Loucy (cell line): Measurements from ENCODE around the gene KCNH8.

ENCODE experiments used
- H2AFZ ChIP-seq: fragments of 200-600 bp; sonication (generic); 2 replicates; pipeline ENCODE4 v1.6.0; 2016; ENCODE audit warnings: antibody characterized with exemption, mild to moderate bottlenecking, low read length, moderate library complexity
- H3F3A ChIP-seq: fragments of 200-600 bp; 2 replicates; pipeline ENCODE4 v1.6.0; 2016; ENCODE audit warnings: antibody characterized with exemption, low read depth, mild to moderate bottlenecking
- H3K27me3 ChIP-seq: fragments of 200-600 bp; sonication (generic); 2 replicates; pipeline ENCODE4 v1.6.1; 2014; ENCODE audit warnings: low read length, mild to moderate bottlenecking; ENCODE audit not compliant: insufficient read depth, poor library complexity, severe bottlenecking
- H3K36me3 ChIP-seq: fragments of 200-600 bp; sonication (generic); 2 replicates; pipeline ENCODE4 v1.6.1; 2016; ENCODE audit warnings: low read length; ENCODE audit not compliant: insufficient read depth
- H3K4me1 ChIP-seq: fragments of 200-600 bp; sonication (generic); 2 replicates; pipeline ENCODE4 v1.5.1; 2014; ENCODE audit warnings: low read length, mild to moderate bottlenecking; ENCODE audit not compliant: insufficient read depth, poor library complexity, severe bottlenecking
- H3K4me2 ChIP-seq: fragments of 200-600 bp; sonication (generic); 2 replicates; pipeline ENCODE4 v1.6.0; 2014; ENCODE audit warnings: antibody characterized with exemption, low read length, low read depth, mild to moderate bottlenecking; ENCODE audit not compliant: poor library complexity, severe bottlenecking
- H3K4me3 ChIP-seq: fragments of 200-600 bp; sonication (generic); 2 replicates; pipeline ENCODE4 v1.5.1; 2014; ENCODE audit warnings: low read length, mild to moderate bottlenecking, mixed read lengths; ENCODE audit not compliant: poor library complexity, severe bottlenecking
- H3K79me2 ChIP-seq: fragments of 200-600 bp; sonication (generic); 2 replicates; pipeline ENCODE4 v1.6.1; 2014; ENCODE audit warnings: low read length; ENCODE audit not compliant: insufficient read depth
- H3K9ac ChIP-seq: fragments of 200-600 bp; sonication (generic); 2 replicates; pipeline ENCODE4 v1.6.0; 2014; ENCODE audit warnings: mild to moderate bottlenecking, low read depth, low read length, moderate library complexity; ENCODE audit not compliant: poor library complexity, severe bottlenecking
- H3K9me2 ChIP-seq: fragments of 200-600 bp; sonication (generic); replicated peaks from 2 replicates; pipeline ENCODE4 v1.6.1; 2016; ENCODE audit warnings: low read depth, low read length, mixed read lengths
- H3K9me3 ChIP-seq: fragments of 200-600 bp; sonication (generic); 2 replicates; pipeline ENCODE4 v1.6.1; 2014; ENCODE audit warnings: mild to moderate bottlenecking, antibody characterized with exemption, low read length, low read depth; ENCODE audit not compliant: insufficient read depth
- H4K20me1 ChIP-seq: fragments of 200-600 bp; sonication (generic); 2 replicates; pipeline ENCODE4 v1.6.0; 2014; ENCODE audit warnings: antibody characterized with exemption, low read length, mild to moderate bottlenecking; ENCODE audit not compliant: insufficient read depth, poor library complexity, severe bottlenecking
- EZH2phosphoT487 ChIP-seq: fragments of 200-600 bp; IDR thresholded peaks from 2 replicates; pipeline ENCODE4 v1.6.1; 2018; ENCODE audit warnings: antibody characterized with exemption, mild to moderate bottlenecking, moderate library complexity, borderline replicate concordance
- TF ChIP-seq, protein P1 (sequence below): fragments of 200-600 bp; sonication (generic); conservative IDR thresholded peaks from 2 replicates; pipeline ENCODE4 v1.5.1; 2014; ENCODE audit warnings: mild to moderate bottlenecking, antibody characterized with exemption, low read length

Gene KCNH8

GRCh38 chr3:19485267-19485666 lies 337.0 kb downstream of the KCNH8 start:
- Histone ChIP-seq H3K79me2 (no peaks in the 10 kb centered on the region), H4K20me1 (no peaks in the 10 kb centered on the region), H3K9ac (no peak overlapping the region), H3K9me3 (no peaks in the 10 kb centered on the region), H2AFZ (no peak overlapping the region), H3K4me1 (no peaks in the 10 kb centered on the region), H3K36me3 (no peaks in the 10 kb centered on the region), H3K4me2 (no peak overlapping the region), H3K27me3 (no peaks in the 10 kb centered on the region), H3K4me3 (no peak overlapping the region), H3K9me2 (no peaks in the 10 kb centered on the region), H3F3A (no peaks in the 10 kb centered on the region)
- TF ChIP-seq, protein P1, sequence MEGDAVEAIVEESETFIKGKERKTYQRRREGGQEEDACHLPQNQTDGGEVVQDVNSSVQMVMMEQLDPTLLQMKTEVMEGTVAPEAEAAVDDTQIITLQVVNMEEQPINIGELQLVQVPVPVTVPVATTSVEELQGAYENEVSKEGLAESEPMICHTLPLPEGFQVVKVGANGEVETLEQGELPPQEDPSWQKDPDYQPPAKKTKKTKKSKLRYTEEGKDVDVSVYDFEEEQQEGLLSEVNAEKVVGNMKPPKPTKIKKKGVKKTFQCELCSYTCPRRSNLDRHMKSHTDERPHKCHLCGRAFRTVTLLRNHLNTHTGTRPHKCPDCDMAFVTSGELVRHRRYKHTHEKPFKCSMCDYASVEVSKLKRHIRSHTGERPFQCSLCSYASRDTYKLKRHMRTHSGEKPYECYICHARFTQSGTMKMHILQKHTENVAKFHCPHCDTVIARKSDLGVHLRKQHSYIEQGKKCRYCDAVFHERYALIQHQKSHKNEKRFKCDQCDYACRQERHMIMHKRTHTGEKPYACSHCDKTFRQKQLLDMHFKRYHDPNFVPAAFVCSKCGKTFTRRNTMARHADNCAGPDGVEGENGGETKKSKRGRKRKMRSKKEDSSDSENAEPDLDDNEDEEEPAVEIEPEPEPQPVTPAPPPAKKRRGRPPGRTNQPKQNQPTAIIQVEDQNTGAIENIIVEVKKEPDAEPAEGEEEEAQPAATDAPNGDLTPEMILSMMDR: no peak
- TF ChIP-seq EZH2phosphoT487: no peak

- no peak for TF ChIP-seq EZH2phosphoT487
- TF ChIP-seq, protein P1: no peak
- H3F3A ChIP-seq: no peaks in the 10 kb centered on the region
Measured at GRCh38 chr3:19487386-19487785, 339.1 kb downstream of the KCNH8 start.

DNA sequence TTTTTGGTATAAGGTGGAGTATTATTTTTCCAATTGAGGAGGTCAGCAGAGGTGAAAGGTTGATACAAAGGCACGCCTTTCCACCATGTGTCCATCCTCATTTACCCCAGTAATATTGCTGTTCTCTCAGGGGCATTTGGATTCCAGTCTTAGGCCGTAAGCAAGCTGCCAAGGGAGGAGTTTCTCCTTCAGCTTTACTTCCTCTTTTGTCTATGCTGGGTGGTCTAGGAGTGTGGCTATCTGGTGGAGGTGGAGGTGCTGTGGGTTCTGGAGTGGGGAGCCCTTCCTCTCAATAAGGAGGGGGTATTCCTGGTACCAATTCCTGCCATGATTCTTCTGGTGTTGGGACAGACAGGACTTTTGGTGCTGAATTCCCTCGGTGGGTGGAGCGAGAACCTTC lies 340.6 kb downstream of the KCNH8 start:
- H3K4me1 ChIP-seq: no peaks in the 10 kb centered on the region
- no peak overlapping the region for H3K9ac ChIP-seq
- no peaks in the 10 kb centered on the region for H3K79me2 ChIP-seq
- H3F3A ChIP-seq: no peaks in the 10 kb centered on the region
- H3K9me2 ChIP-seq: no peaks in the 10 kb centered on the region
- TF ChIP-seq EZH2phosphoT487: no peak
- TF ChIP-seq, protein P1: no peak
- H2AFZ ChIP-seq: no peak overlapping the region
- H3K4me3 ChIP-seq: no peak overlapping the region
- no peaks in the 10 kb centered on the region for H3K9me3 ChIP-seq
- H3K36me3 ChIP-seq: no peaks in the 10 kb centered on the region
- H3K27me3 ChIP-seq: no peaks in the 10 kb centered on the region
- H3K4me2 ChIP-seq: no peak overlapping the region
- no peaks in the 10 kb centered on the region for H4K20me1 ChIP-seq

More at GRCh38 chr3:19487386-19487785, 339.1 kb downstream of the KCNH8 start:
- H3K27me3 ChIP-seq: no peaks in the 10 kb centered on the region
- no peak overlapping the region for H3K4me2 ChIP-seq
- no peaks in the 10 kb centered on the region for H3K4me1 ChIP-seq
- H3K79me2 ChIP-seq: no peaks in the 10 kb centered on the region
- no peak overlapping the region for H2AFZ ChIP-seq
- no peak overlapping the region for H3K4me3 ChIP-seq
- H4K20me1 ChIP-seq: no peaks in the 10 kb centered on the region
- H3K36me3 ChIP-seq: no peaks in the 10 kb centered on the region
- no peaks in the 10 kb centered on the region for H3K9me3 ChIP-seq
- no peaks in the 10 kb centered on the region for H3K9me2 ChIP-seq
- no peak overlapping the region for H3K9ac ChIP-seq
